ENCODE results near the gene SMPDL3B.

- TF ChIP-seq, protein P1, sequence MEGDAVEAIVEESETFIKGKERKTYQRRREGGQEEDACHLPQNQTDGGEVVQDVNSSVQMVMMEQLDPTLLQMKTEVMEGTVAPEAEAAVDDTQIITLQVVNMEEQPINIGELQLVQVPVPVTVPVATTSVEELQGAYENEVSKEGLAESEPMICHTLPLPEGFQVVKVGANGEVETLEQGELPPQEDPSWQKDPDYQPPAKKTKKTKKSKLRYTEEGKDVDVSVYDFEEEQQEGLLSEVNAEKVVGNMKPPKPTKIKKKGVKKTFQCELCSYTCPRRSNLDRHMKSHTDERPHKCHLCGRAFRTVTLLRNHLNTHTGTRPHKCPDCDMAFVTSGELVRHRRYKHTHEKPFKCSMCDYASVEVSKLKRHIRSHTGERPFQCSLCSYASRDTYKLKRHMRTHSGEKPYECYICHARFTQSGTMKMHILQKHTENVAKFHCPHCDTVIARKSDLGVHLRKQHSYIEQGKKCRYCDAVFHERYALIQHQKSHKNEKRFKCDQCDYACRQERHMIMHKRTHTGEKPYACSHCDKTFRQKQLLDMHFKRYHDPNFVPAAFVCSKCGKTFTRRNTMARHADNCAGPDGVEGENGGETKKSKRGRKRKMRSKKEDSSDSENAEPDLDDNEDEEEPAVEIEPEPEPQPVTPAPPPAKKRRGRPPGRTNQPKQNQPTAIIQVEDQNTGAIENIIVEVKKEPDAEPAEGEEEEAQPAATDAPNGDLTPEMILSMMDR (conservative IDR thresholded peaks at IDR 0.05; ENCODE audit: low read length), result no peak
- no peak for TF ChIP-seq EZH2phosphoT487 (IDR thresholded peaks at IDR 0.05; ENCODE audit: borderline replicate concordance)
These were observed 22.4 kb upstream of the SMPDL3B start for GRCh38 chr1:27912429-27912828.

Measured in Loucy (cell line).